Activated CD8-positive, alpha-beta memory T cell treated with anti-CD3 and anti-CD28 coated beads for 1 hour (primary cell): ENCODE measurements around the gene SULT4A1.

Experiments used
- DNase-seq, 2 donors: peaks; one replicate each; pipeline ENCODE4 v3.0.0-alpha.2; 2020; ENCODE audit warnings: low read depth in 1 of 2; ENCODE audit errors: extremely low read depth in 1 of 2

Gene SULT4A1

DNA sequence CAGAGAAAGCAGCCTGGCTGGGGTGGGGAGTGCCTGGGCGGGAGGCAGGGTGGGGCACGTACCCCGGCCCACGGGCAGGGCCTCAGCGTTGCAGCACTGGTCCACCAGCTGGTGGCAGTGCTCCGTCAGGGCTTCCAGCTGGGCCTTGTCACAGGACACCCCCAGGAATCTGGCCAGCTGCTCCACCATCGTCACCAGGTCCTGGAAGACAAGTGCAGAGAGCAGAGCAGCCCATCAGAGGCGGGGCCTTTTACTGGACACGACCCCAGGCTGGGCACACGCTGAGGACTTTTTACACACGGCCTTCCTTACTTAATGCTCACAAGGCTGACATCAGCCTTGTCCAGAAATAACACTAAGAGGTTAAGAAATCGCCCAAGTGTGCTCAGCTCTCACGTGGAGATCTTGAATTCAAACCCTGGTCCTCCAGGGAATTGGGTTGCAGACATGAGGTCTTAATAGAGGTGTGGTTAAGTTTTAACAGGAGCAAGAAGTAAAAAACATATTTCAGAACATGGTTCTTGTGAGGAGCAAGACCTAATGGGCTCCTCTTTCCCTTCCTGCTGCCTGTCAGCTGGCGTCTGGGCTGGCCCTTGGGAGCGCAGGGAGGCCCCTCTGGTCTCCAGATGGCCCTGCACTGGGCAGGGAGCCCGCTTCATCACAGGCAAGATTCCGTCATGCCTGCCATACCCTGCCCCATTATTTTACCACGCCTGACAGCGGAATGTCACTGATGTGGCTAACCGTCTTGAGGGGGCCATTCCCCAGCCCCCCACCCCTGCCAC lies 33.1 kb downstream of the SULT4A1 start:
- DNase-seq: no peak

DNA sequence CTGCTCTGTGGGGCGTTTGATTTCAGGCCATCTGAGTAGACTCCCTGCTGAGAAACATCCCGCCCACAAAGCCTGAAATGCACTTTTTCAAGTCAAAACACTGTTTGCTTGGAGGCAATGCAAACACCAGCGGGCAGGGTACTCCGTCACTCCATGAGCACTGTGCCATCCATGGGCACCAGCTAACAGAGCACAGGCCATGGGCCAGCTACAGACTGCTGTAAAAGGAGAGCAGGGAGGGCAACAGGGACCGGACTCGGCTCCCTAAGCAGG lies 33.7 kb downstream of the SULT4A1 start:
- no peak for DNase-seq

DNA sequence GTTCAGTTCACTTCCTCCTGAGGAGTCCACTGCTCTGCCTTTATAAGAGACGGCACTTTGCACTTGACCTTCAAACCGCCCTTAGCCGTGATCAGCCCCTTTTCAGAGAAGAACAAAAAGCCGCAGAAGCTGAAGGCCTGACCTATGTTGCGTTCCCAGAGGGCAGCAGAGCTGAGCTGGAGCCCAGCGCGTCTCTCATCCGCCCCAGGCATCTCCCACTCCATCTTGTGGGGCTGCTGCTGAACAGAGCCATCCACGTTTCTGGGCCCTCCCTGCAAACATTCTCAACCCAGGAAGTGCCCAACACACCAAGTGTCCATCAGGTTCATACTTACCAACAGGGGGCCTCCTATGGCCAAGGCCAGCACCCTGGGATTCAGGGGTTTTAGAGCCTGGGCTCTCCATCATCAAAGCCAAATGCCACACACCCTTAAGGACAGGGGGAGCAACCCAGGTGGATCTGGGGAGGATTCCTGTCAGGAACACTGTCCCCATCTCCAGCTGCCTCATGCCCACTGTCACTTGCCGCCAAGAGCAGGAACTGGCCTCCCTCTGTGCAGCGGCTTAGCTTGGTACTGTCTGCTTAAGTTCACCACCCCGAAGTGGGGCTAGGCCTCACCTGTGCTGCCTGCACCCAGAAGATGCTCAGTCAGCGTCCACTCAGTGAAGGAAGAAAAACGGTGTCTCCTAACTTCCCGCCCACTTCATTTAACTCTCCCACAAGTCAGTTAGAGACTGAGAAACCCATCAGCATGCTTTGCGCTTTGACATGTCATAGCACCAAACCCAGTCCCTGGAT lies 34.2 kb downstream of the SULT4A1 start:
- DNase-seq: no peak

DNA sequence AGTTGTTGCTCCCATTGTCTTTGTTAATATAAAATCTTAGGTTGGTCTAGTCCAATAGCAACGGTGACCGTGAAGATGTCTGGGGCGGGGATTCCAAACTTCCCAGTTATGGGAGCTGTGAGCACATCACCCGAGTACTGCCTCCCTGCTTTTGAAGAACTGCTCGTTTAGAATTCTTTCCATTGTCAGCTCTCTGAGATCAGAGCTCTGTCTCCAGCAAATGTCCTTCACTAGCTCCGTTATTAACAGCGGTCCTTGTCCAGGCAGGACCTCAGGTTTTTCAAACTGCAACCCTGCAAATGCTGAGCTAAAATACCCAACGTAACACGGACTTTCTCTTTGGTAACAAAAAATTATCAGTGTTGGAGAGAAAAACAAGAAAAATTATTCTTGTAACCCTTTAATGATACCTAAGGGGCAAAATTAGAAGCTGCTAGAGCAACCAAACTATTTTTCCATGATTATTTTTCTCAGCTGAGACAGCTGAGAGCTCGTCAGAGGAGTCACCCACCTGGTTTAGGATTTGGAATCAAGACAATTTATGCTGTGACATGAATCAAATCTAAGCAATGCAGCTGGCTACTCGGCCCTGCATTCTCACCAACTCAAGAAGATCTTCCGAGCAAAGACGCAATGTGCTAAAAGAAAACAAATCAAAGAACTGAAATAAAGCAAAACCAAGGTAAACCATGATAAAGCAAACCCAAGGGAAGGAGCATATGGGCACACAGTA lies 35.1 kb downstream of the SULT4A1 start:
- no peak for DNase-seq

DNA sequence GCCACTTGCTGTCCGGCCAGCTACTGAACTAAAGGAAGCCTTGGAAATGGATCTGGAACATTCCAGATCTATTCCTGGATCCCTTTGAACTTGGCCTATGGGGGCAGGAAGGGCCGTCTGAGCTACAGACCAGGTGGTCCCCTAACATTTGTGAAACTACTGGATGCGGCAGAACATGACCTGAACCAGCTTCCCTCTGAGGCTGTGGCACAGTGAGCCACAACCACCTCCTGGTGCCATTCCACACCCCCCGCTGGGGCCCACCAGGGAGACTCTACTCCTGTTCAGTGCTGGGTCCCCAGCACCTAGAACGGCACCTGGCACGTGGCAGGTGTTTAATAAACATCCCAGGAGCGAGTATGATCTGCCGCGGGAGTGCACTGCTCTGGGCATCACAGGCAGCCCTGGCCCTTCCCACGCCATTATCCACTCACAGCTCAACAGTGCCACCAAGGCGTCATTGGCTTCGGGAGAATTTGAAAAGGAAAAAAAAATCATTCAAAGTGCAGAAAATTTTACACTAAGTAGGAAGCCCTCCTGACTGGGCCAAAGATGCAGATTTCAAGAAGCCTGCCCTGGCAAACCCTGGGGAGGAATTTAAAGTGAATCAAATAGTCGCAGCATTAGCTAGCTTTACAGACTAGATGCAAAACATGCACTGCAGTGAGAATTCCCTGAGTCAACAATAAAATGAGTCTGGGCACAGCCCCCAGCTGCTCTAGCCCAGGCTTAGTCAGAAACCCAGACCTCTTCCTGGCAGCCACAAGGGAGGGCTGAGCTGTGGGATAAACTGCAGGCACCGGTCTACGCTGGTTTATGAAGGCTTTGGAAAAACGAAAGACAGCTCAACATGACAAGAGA lies 35.9 kb downstream of the SULT4A1 start:
- DNase-seq: no peak

DNA sequence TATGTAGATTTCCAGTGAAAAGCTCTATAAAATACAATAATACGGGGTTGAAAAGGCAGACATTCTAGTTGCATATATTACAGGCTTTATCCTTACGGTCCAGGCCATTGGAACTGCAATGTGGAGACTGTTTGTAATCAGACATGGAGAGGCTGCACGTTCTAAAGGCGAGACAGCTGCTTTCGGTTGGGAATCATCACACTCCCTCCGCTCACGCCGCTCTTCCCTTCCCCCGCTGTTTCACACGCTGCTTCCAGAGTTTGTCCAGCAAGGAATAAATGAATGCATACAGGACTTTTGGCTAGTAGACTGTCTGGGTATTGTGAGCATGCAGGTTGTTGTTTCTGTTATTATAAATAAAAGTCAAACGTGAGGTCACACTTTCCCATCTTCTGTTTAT lies 36.7 kb downstream of the SULT4A1 start:
- no peak for DNase-seq

DNA sequence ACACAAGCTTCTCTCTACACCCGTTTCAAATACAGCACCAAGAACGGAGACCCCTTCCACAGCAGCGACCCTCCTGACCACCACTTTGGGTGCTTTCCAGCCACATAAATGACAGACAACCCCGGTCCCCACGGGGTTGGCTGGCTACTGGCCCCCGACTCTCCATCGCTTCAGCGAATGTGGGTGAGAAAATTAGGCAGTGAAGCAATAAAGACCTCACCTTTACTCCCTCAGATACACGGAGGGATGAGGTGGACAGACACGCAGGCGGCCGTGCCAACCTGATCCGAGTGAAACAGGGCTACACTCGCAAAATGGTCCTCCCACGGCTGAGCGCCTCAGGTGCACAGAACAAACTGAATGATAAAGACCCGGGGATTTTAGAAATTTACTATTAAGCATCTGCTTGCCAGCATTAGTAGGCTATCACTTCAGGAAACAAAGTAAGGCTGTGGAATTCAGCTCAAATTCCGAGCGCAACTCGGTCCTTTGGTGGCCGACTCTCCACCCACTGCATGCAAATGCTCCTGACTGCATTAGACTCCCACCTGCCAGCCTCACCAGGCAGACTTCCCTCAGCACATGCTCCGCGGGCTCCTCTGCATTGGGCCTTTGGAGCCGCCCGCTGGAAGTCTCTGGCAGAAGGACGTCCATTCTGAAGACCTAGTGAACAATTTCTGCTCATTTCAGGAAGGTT lies 37.4 kb downstream of the SULT4A1 start:
- DNase-seq: no peak

DNA sequence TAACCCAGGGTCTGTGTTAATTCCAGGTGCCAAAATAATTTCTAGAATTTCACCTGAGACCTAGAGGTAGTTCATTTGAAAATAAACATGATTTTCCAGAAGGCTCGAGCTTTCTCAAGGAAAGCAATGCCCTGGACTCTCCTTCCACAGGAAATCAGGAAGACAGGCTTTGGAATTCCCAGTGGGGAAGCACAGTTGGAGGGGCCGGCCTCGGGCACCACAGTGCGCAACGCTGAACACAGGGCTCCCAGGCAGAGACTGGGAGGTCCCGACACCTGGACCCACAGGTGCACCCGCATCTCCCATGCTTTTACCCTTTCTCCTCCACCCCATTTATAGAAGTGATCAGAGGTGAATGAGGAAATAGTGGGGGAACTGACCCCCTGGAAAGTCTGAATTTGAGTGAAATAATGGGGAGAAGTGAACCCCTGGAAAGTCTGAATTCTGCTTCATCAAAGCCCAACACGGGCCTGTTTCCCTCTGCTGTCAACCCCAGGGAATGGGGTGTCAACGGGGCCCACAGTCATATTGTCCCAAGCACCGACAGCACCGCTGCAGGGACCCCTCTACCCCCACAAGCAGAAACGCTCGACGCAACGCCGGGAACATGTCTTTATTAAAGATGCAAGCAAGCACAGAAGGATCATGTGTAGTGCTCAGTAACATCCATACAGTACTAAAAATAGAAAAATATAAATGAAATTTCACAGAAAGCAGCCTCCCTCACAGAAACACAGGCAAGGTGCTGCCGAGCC lies 38.2 kb downstream of the SULT4A1 start:
- DNase-seq: no peak

DNA sequence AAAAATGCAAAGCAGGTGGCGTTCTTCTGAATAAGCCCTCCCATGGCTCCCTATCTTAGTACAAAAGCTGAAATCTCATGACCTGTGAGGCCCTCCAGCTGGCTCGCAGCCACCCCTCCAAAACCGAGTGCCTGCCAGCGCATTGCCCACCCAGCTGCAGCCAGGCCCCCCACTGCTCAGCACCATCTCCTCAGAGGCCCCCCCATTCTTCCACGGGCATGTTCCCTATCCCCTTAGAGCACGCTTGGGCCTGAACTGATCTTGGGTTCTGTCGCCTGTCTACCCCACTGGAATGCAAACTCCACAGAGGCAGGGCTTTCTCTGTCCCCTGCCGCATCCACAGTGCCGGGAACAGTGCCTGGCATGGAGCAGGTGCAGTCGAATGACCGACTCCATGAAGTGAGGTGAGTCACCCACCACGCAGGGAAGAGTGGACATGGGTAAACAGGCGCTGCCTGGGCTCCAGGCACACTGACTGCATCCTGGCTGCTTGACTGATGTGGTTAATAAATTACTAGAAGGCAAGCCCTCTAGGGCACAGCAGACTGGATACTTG lies 38.9 kb downstream of the SULT4A1 start:
- no peak for DNase-seq

DNA sequence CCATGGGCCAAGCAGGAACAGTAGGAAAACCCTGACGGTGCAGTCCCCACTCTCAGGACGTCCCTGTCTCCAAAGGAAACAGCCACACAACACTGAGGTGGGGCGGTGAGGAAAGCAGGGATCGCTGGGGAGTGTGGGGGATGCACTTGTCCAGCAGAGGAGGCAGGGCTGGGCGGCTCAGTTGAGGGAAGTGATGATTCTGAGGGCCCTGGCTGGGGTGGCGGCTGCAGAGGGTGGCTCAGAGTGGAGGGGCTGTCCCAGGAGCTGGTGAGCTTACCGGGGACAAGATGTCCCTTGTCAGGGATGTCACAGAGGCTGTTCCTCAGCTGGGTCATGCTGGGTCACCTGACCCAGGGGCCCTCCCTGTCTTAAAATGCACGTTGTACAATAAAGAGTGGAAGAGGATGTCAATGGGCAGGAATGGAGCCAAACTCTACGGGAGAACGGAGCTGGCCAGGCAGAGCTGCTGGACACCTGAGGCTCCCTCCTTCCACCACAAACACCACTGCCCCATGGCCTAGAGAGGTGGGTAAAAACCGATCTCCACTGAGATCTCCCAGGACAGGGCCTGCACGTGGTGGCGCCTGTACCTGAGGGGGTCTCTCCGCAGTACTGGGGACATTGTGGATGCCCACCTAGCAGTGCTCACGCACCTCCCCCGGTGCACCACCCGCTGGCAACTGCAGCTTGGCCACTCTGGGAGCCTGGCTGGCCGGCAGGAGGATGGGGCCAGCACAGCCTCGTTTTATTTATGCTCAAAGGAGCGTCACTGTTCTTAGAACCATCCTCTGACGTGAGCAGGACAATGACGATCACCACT lies 40.5 kb downstream of the SULT4A1 start:
- DNase-seq: no peak

DNA sequence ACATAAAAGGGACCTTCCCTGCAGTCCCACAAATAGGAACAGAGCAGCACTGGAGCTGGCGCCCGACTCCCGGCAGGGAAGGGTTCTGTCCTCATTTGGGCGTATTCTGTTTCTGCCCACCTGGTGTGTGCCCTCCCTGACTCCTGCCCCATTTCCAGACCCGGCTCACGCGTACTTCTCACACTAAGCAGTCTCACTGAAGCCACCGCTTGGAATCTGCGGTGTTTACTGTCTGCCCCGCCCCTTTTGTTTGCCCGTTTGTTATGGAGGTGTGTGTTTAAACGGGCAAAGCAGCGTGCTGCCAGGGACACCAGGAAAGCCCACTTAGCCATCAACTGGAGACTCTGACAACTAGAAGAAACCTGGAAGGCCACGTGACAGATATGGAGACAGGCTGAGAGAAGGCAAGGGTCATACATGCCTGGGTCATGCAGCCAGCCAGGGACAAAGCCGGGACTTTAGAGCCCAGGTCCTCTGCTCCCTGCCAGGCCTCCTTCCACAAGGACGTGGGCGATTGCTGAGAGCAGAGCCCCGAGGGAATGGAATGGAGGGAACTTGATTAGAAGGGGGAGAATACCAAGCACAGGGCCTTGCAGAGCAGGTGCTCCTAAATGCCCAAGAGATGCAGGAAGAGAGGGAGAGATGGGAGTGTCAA lies 41.5 kb downstream of the SULT4A1 start:
- no peak for DNase-seq

DNA sequence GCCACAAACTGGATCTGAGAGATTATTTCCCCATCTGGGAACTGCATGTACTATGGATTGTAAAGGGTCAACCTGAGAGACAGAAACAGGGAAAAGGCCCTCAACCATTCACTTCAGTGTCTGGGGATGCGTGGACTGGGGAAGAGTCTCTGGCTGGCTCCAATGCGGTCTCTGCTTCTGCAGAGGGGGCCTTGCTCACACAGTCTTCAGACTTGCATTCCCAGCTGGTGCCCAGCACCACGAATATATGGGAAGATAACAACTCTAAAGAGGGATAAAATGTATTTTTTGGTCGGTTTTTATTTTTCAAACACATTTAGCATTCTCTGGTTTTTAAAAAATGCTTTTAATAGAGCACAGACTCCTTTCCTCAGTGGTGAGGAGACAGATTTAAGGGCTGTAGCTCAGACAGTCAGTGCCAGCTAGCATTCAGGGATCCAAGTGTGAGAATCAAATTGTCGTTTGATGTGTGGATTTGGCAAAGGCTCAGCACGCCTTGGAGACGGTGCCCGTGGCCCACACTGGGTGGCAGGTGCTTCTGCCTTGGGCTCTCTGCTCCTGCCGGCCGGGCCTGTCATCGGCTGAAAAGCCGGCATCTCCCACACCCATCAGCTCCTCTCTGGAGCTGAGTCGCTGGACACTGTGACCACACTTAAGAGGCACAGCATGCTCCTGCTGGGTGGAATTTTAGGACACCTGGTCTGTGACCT lies 42.2 kb downstream of the SULT4A1 start:
- DNase-seq: no peak

DNA sequence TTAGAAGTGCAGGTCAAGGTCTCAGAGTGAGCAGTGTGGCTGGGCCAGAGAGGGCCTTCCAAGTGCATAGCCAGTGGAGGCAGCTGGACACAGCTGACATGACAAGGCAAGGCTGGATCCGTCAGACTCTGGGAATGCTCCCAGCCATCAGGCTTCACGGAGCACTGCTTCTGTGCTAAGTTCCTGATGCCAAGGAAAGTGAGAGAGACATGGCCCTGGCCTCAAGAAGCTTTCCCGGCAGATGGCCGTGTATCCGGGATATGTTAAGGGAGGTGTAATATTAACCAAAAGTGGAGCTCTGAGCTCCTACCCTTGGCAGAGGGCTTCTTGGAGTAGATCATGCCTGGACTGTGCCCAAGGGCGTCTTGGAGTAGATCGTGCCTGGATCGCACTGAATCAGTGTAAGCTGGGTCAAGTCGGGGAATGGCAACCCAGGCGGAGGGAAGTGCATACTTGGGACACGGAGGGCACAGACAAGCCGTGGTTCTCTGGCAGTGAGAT lies 42.8 kb downstream of the SULT4A1 start:
- DNase-seq: no peak

DNA sequence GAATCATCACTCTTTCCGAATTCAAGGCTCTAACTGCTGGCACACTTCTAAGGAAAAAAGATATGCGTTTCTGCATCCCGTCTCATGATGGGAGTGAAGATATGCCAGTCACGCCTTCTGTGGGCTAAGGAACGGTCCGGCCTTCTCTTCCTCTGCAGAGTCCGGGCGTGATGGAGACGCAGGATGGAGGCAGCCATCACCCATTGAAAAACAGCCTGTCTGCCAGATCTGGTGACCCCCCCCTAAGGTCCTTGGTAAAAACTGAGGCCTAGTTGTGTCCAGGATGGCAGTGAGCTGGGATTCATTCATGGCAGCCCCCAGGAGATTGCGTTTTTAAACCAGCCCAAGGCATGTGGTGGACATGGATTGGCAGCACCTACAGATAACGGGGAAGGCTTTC lies 43.3 kb downstream of the SULT4A1 start:
- no peak for DNase-seq

DNA sequence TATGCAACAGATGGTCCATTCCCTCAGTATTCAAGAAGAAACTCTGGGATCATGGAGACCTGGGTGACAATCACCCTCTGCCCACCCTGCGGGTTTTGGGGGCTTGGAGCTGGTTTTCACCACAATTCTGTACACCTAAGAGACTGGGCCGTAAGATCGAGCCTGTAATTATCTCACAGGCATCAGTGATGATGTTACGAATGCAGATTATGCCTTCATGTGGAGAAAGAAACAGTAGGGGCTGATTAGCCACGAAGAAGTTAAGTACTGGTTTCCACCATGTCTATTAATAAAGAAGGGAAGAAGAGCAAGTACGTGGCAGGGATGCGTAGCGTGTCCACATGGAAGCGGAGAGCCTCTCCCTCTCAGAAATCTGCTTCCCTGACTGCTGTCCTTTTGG lies 44.9 kb downstream of the SULT4A1 start:
- DNase-seq: no peak

DNA sequence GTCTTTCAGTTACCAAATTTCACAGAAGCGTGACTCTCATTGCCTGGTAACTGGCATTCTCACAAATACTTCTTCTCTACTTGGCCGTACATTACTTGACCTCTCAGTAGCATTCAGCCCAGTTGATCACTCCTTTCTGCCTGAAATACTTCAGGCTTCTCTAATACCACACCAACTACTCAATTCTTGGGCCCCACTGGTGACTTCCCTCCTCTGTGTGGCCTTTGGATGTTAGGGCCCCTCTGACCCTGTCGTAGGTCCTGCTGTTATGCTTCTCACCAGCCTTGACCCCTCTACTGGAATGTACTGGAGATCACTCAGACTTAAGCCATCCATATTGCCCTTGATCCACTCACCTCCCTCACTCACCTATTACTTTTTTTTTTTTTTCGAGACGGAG lies 48.0 kb downstream of the SULT4A1 start:
- no peak for DNase-seq

DNA sequence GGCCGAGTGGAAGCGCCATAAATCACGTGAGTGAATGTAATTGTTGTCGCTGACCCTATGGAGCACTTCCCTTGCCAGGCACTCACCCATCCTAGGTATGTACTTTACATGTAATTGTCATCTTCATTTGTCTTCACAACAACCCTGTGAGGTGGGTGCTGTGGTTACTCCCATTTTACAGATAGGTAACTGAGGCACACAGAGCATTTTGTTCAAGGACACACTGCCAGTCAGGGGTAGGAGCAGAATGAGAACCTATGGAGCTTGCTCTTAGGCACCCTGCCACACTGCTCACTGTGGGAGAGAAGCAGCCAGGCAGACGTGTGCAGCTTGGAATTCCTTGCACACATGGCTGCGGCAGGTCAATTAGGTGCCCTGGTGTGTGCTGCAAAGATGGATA lies 49.4 kb downstream of the SULT4A1 start:
- no peak for DNase-seq
